HEK293T (cell line): ENCODE measurements around the gene WAPL.

Source experiments
- BHLHE40 ChIP-seq: fragments of 450-650 bp; IDR thresholded peaks from 2 replicates; pipeline ENCODE4 v1.6.1; 2016; ENCODE audit warnings: mild to moderate bottlenecking, moderate library complexity, borderline replicate concordance
- CTBP1 ChIP-seq: fragments of 450-650 bp; IDR thresholded peaks from 2 replicates; pipeline ENCODE4 v1.6.1; 2016; ENCODE audit warnings: borderline replicate concordance
- ELF4 ChIP-seq: fragments of 450-650 bp; IDR thresholded peaks from 2 replicates; pipeline ENCODE4 v1.6.1; 2017; ENCODE audit warnings: antibody characterized with exemption
- FOXM1 ChIP-seq: fragments of 450-650 bp; IDR thresholded peaks from 2 replicates; pipeline ENCODE4 v1.6.1; 2017; ENCODE audit warnings: mild to moderate bottlenecking, borderline replicate concordance
- L3MBTL2 ChIP-seq: fragments of 450-650 bp; conservative IDR thresholded peaks from 2 replicates; pipeline ENCODE4 v1.6.1; 2016; ENCODE audit warnings: mild to moderate bottlenecking
- SP1 ChIP-seq: fragments of 450-650 bp; IDR thresholded peaks from 2 replicates; pipeline ENCODE4 v1.6.1; 2017
- TARDBP ChIP-seq: fragments of 450-650 bp; IDR thresholded peaks from 2 replicates; pipeline ENCODE4 v1.6.1; 2016

DNA sequence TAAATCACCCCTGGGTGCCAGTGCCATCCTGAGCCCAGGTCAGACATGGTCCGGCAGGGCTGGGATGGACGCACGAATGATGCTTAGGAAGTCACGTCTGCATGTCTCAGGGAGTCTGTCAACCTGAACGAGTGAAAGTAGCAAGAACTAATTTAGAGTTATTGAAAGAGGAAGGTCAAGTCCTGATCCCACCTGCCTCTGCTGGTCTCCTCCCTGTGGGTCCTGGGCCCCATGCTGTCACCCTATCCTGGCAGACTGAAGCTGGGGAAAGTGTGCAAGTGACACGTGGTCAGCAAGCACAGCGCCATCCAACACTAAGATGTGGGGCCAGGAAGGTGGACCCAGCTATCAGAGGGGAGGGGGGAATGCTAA lies 128.9 kb downstream of the WAPL start:
- TF ChIP-seq TARDBP, result no peak
- TF ChIP-seq BHLHE40, result no peak
- no peak for TF ChIP-seq SP1
- TF ChIP-seq CTBP1, result no peak
- no peak for TF ChIP-seq L3MBTL2
- no peak for TF ChIP-seq ELF4
- TF ChIP-seq FOXM1, result no peak
